Fibroblast of mammary gland (primary cell): ENCODE measurements around the gene MAPK11.

Experiments
- DNase-seq: peaks from one replicate; pipeline ENCODE4 v3.0.0-alpha.2; 2010; ENCODE audit warnings: low read depth
- H3K4me3 ChIP-seq: 2 replicates; pipeline ENCODE4 v1.5.1; 2011; ENCODE audit warnings: low read depth, mild to moderate bottlenecking, low read length, moderate library complexity; ENCODE audit not compliant: control insufficient read depth
- CTCF ChIP-seq: conservative IDR thresholded peaks from 2 replicates; pipeline ENCODE4 v1.5.1; 2011; ENCODE audit warnings: low read depth, low read length, inconsistent platforms; ENCODE audit not compliant: control insufficient read depth, insufficient read depth

MAPK11 gene

GRCh38 chr22:50221410-50222300 is 48.5 kb downstream of the MAPK11 start:
- TF ChIP-seq CTCF, result no peak
- H3K4me3 ChIP-seq, result no peak overlapping the region
- no peak for DNase-seq

GRCh38 chr22:50220603-50221409 is 49.4 kb downstream of the MAPK11 start:
- no peak for DNase-seq
- no peak overlapping the region for H3K4me3 ChIP-seq
- TF ChIP-seq CTCF, result no peak

GRCh38 chr22:50219800-50220602 is 50.2 kb downstream of the MAPK11 start:
- DNase-seq, result no peak
- TF ChIP-seq CTCF, result no peak

GRCh38 chr22:50218996-50219727 is 51.0 kb downstream of the MAPK11 start:
- DNase-seq, result peak; percentile 85
- no peak for TF ChIP-seq CTCF
- H3K4me3 ChIP-seq, result no peak overlapping the region

More at GRCh38 chr22:50219800-50220602, 50.2 kb downstream of the MAPK11 start:
- no peak overlapping the region for H3K4me3 ChIP-seq

- TF ChIP-seq CTCF, result no peak
- no peak for DNase-seq
- no peak overlapping the region for H3K4me3 ChIP-seq
These were observed 51.8 kb downstream of the MAPK11 start for GRCh38 chr22:50218153-50218995.
